ENCODE results near the gene CCNJL. TPM values are rescaled to one million over a fixed set of nuclear protein-coding genes. Genes with fewer than 3 reads are reported as not detected.
A peak's percentile ranks its signal among the peaks of the same experiment; 100 is the strongest.
"Not testable (repeated sequence)": the region's sequence is repeated elsewhere in the genome, so short reads cannot be mapped to it uniquely, and the experiment has no call there.

Gene CCNJL
- 0.48 TPM for total RNA-seq

GRCh38 chr5:160312134-160312959 lies at the start of gene CCNJL:
CCNJL (minus strand) TSS chr5:160312564; CDS start chr5:160311923, 641 bp downstream.
- ATAC-seq (peak; percentile 76), DNase-seq (ENCODE audit: low spot score) (no peak)

GRCh38 chr5:160361624-160362228 lies 49.4 kb upstream of the CCNJL start:
- ATAC-seq = no peak
- no peak for DNase-seq (ENCODE audit: low spot score)

GRCh38 chr5:160360310-160360709 lies 47.9 kb upstream of the CCNJL start:
- DNase-seq (ENCODE audit: low spot score) = no peak
- ATAC-seq = no peak

- DNase-seq (ENCODE audit: low spot score) (peak; percentile 22), ATAC-seq (no peak)
Observed at GRCh38 chr5:160359816-160360215, 47.5 kb upstream of the CCNJL start.

- no peak for ATAC-seq
Observed at GRCh38 chr5:160359242-160359641, 46.9 kb upstream of the CCNJL start.

GRCh38 chr5:160357861-160358411 lies 45.6 kb upstream of the CCNJL start:
- no peak for ATAC-seq
- DNase-seq (ENCODE audit: low spot score) = no peak

More at GRCh38 chr5:160359242-160359641, 46.9 kb upstream of the CCNJL start:
- no peak for DNase-seq (ENCODE audit: low spot score)

GRCh38 chr5:160357394-160357793 lies 45.0 kb upstream of the CCNJL start:
- no peak for ATAC-seq

GRCh38 chr5:160356550-160357347 lies 44.4 kb upstream of the CCNJL start:
- ATAC-seq = no peak

More at GRCh38 chr5:160357394-160357793, 45.0 kb upstream of the CCNJL start:
- DNase-seq (ENCODE audit: low spot score) = no peak

GRCh38 chr5:160354666-160355065 lies 42.3 kb upstream of the CCNJL start:
- ATAC-seq (no peak), DNase-seq (ENCODE audit: low spot score) (no peak)

More at GRCh38 chr5:160356550-160357347, 44.4 kb upstream of the CCNJL start:
- DNase-seq (ENCODE audit: low spot score) = no peak

GRCh38 chr5:160353379-160353778 lies 41.0 kb upstream of the CCNJL start:
- DNase-seq (ENCODE audit: low spot score) (no peak), ATAC-seq (no peak)

- DNase-seq (ENCODE audit: low spot score) (no peak), ATAC-seq (no peak)
Observed at GRCh38 chr5:160352308-160352707, 39.9 kb upstream of the CCNJL start.

GRCh38 chr5:160349935-160350303 lies 37.6 kb upstream of the CCNJL start:
- no peak for DNase-seq (ENCODE audit: low spot score)

GRCh38 chr5:160349249-160349934 lies 37.0 kb upstream of the CCNJL start:
- DNase-seq (ENCODE audit: low spot score) (no peak), ATAC-seq (no peak)

More at GRCh38 chr5:160349935-160350303, 37.6 kb upstream of the CCNJL start:
- ATAC-seq = no peak

- DNase-seq (ENCODE audit: low spot score) (no peak), ATAC-seq (no peak)
Observed at GRCh38 chr5:160348080-160348479, 35.7 kb upstream of the CCNJL start.

GRCh38 chr5:160347448-160347847 lies 35.1 kb upstream of the CCNJL start:
- DNase-seq (ENCODE audit: low spot score) (no peak), ATAC-seq (no peak)

- ATAC-seq (no peak), DNase-seq (ENCODE audit: low spot score) (no peak)
Observed at GRCh38 chr5:160342413-160342941, 30.1 kb upstream of the CCNJL start.

GRCh38 chr5:160341309-160341870 lies 29.0 kb upstream of the CCNJL start:
- no peak for ATAC-seq

GRCh38 chr5:160340513-160340912 lies 28.1 kb upstream of the CCNJL start:
- not testable (repeated sequence) for ATAC-seq; DNase-seq (ENCODE audit: low spot score)

More at GRCh38 chr5:160341309-160341870, 29.0 kb upstream of the CCNJL start:
- no peak for DNase-seq (ENCODE audit: low spot score)

- ATAC-seq (no peak), DNase-seq (ENCODE audit: low spot score) (no peak)
Observed at GRCh38 chr5:160339406-160340130, 27.2 kb upstream of the CCNJL start.

All from left lobe of liver (tissue), 2 donors.